Muscle layer of duodenum (tissue), 2 donors: Measurements from ENCODE around the gene POLG.
"Not testable (repeated sequence)": the region's sequence is repeated elsewhere in the genome, so short reads cannot be mapped to it uniquely, and the experiment has no call there.

Source experiments
- H3K27ac ChIP-seq: one replicate; pipeline ENCODE4 v1.7.0; 2013; ENCODE audit warnings: mild to moderate bottlenecking, low read length
- H3K27me3 ChIP-seq: one replicate; pipeline ENCODE4 v1.7.0; 2013; ENCODE audit warnings: low read depth, mild to moderate bottlenecking, control low read depth, low read length
- H3K36me3 ChIP-seq, 2 donors: one replicate each; pipeline ENCODE4 v1.7.0; 2013; ENCODE audit warnings: low read length in 2 of 2, control low read depth in 1 of 2, mild to moderate bottlenecking in 1 of 2; ENCODE audit not compliant: insufficient read depth in 2 of 2, control insufficient read depth in 1 of 2
- H3K4me1 ChIP-seq, 2 donors: one replicate each; pipeline ENCODE4 v1.7.0; 2013; ENCODE audit warnings: low read length in 2 of 2, mild to moderate bottlenecking in 2 of 2, control low read depth in 1 of 2, moderate library complexity in 1 of 2; ENCODE audit not compliant: insufficient read depth in 2 of 2, control insufficient read depth in 1 of 2
- H3K4me3 ChIP-seq, 2 donors: one replicate each; pipeline ENCODE4 v1.7.0; 2013; ENCODE audit warnings: low read length in 2 of 2, low read depth in 1 of 2, mild to moderate bottlenecking in 1 of 2
- H3K9me3 ChIP-seq, 2 donors: one replicate each; pipeline ENCODE4 v1.7.0; 2013; ENCODE audit warnings: low read length in 2 of 2, control low read depth in 1 of 2, mild to moderate bottlenecking in 1 of 2; ENCODE audit not compliant: control insufficient read depth in 1 of 2
- donor health status: healthy.

Gene POLG

GRCh38 chr15:89299896-89300295 is 34.7 kb downstream of the POLG start:
- H3K27me3 ChIP-seq = no peaks in the 10 kb centered on the region
- H3K4me1 ChIP-seq = no peaks in the 10 kb centered on the region
- H3K36me3 ChIP-seq = no peaks in the 10 kb centered on the region
- no peak overlapping the region for H3K4me3 ChIP-seq
- H3K27ac ChIP-seq = no peak overlapping the region
- H3K9me3 ChIP-seq = no peaks in the 10 kb centered on the region

- H3K4me3 ChIP-seq = no peak overlapping the region
- H3K9me3 ChIP-seq = no peaks in the 10 kb centered on the region
- H3K27me3 ChIP-seq = no peaks in the 10 kb centered on the region
- no peaks in the 10 kb centered on the region for H3K36me3 ChIP-seq
- no peak overlapping the region for H3K27ac ChIP-seq
- H3K4me1 ChIP-seq = no peaks in the 10 kb centered on the region
Measured at GRCh38 chr15:89293012-89293411, 41.6 kb downstream of the POLG start.

- Histone ChIP-seq H3K27ac (no peak overlapping the region), H3K27me3 (no peaks in the 10 kb centered on the region), H3K36me3 (no peaks in the 10 kb centered on the region), H3K4me3 (no peak overlapping the region), H3K9me3 (no peaks in the 10 kb centered on the region), H3K4me1 (no peaks in the 10 kb centered on the region)
Measured at GRCh38 chr15:89291934-89292438, 42.6 kb downstream of the POLG start.

- Histone ChIP-seq H3K4me1 (no peaks in the 10 kb centered on the region), H3K9me3 (no peaks in the 10 kb centered on the region), H3K4me3 (no peak overlapping the region), H3K36me3 (peaks cover 5 to 6% of the 10 kb centered on the region in 2 donors), H3K27ac (no peak overlapping the region), H3K27me3 (no peaks in the 10 kb centered on the region)
Measured at GRCh38 chr15:89283201-89283600, 51.4 kb downstream of the POLG start.

- peaks cover 5 to 6% of the 10 kb centered on the region in 2 donors for H3K36me3 ChIP-seq
- H3K27ac ChIP-seq = no peak overlapping the region
- no peaks in the 10 kb centered on the region for H3K4me1 ChIP-seq
- H3K4me3 ChIP-seq = no peak overlapping the region
- H3K9me3 ChIP-seq = no peaks in the 10 kb centered on the region
- no peaks in the 10 kb centered on the region for H3K27me3 ChIP-seq
Measured at GRCh38 chr15:89282631-89283030, 52.0 kb downstream of the POLG start.

- Histone ChIP-seq H3K4me3 (no peak overlapping the region), H3K4me1 (no peaks in the 10 kb centered on the region), H3K36me3 (peaks cover 0 to 6% of the 10 kb centered on the region in 2 donors), H3K27me3 (no peaks in the 10 kb centered on the region), H3K27ac (no peak overlapping the region), H3K9me3 (no peaks in the 10 kb centered on the region)
Measured at GRCh38 chr15:89278307-89278706, 56.3 kb downstream of the POLG start.

- H3K9me3 ChIP-seq, H3K27me3 ChIP-seq, H3K27ac ChIP-seq, H3K4me3 ChIP-seq, H3K36me3 ChIP-seq, H3K4me1 ChIP-seq: not testable (repeated sequence)
Measured at GRCh38 chr15:89277281-89277680, 57.3 kb downstream of the POLG start.
